HG02642 (cell line): Measurements from ENCODE around the gene CNTD1.
"Not testable (repeated sequence)": the region's sequence is repeated elsewhere in the genome, so short reads cannot be mapped to it uniquely, and the experiment has no call there.

Experiments used
- ATAC-seq: cut with Tn5 transposase; IDR thresholded peaks from one replicate; pipeline ENCODE4 v1.9.1; 2021; ENCODE audit warnings: mild to moderate bottlenecking; ENCODE audit not compliant: unreplicated experiment, poor library complexity

The CNTD1 gene, protein sequence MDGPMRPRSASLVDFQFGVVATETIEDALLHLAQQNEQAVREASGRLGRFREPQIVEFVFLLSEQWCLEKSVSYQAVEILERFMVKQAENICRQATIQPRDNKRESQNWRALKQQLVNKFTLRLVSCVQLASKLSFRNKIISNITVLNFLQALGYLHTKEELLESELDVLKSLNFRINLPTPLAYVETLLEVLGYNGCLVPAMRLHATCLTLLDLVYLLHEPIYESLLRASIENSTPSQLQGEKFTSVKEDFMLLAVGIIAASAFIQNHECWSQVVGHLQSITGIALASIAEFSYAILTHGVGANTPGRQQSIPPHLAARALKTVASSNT

DNA sequence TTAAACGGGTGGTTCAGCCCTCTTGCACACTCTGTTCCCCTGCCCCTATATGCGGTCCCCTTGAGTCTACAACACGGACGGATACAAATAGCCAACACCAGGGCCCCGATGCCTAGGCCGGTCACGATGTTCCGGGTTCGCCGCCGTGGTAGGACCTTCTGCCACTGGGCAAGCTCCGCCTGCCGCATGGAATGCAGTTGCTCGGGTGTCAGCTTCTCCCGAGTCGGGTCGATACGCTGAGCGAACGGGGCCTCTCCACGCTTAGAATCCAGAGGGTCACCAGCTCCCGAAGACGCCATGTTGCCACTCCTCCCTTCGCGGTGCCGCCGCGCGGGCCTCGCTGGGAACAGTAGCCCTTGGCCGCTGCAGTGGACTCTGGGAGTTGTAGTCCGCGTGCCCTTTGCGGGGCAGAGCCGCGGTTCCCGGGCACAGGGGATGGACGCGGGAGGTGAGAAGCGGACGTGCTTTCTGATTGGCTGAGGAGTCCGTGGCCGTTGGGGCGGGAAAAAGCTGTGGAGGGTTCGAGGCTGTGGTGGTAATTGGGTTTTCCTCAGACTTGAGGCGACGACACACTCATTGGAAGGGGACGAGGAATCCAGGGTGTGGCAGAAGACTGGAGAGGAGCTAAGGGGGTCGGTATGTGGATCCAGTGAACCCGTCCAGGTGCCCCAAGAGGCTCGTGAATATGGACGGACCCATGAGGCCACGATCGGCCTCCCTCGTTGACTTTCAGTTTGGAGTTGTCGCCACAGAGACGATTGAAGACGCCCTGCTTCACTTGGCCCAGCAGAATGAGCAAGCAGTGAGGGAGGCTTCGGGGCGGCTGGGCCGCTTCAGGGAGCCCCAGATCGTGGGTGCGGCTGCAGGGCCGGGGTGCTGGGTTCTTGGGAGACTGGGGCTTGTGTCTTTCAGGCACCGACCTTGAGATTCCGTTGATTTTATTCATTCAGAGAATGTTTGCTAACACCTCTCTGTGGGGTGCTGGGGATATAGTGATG lies at the start of gene CNTD1, which contains the start of gene COA3:
CNTD1 (plus strand) TSS at position 479 of the 998 bp plus-strand sequence; CDS start at position 686, 207 bp downstream.
COA3 (minus strand) TSS at position 322 of the 998 bp plus-strand sequence; CDS start at position 299, 23 bp downstream.
- peak; percentile 87 for ATAC-seq

DNA sequence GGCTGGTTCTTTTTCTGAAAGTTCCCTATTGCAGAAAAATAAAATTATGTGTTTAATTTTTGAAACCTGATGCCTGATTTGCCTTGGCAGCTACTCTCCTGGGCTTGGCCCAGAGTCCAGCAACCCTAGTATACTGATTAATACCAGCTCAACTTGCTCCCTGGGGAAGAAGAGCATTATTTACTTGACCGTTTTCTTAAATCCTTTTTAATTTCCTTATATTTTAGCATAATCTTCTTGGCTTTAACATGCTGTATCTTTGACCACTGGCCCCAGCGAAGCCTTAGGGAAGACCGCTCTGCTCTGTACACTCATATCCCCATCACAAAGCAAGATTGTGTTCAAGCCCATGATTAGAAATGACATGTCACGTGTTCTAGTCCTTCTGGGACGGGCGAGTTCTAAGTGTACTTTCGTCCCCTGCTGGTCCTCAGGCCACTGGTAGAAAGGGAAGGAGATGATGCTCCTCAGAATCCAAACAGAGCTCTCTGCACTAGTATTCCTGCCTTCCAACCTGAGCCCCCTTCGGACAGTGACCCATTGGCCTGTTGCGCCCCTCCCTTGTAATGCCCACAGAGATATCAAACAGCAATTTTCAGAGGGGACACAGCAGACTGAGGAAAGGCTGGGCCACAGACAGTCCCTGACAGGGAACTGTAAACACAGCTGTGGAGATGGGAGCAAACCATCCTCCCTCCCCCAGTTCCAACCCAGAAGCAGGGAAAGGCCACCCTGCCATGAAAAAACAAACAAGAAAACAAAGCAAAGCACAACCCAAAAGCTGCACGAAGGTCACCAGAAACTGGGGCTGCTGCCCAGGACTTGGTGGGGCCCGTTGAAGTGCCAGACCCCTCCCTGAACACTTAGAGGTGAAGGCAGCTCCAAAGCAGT lies 49.5 kb upstream of the CNTD1 start:
- ATAC-seq, result no peak

DNA sequence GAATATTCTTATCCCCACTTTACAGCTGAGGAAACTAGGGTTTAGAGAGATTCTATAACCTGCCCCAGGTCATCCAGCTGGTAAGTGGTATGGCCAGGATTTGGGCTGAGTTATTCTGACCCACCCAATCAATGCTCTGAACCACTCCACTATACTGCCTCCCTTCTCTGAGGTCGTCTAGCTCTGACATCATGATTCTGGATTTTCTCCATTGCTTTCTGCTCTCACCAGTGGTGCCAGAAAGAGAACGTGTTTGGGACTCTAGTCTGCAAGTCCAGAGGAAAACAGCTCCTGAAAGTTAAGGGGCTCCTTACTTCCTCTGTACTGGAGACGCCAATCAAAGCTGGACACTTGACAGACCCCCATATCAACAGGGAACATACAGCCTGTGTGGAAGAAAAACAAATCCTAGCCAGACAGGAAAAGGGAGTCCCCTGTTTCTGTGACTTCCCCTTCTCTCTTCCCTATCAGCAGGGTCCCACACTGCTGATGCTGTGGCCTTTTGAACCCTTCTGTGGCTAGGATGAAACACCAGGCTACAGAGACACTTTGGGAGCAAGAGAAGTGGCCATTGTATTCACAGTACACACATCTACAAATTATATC lies 47.8 kb upstream of the CNTD1 start:
- no peak for ATAC-seq

DNA sequence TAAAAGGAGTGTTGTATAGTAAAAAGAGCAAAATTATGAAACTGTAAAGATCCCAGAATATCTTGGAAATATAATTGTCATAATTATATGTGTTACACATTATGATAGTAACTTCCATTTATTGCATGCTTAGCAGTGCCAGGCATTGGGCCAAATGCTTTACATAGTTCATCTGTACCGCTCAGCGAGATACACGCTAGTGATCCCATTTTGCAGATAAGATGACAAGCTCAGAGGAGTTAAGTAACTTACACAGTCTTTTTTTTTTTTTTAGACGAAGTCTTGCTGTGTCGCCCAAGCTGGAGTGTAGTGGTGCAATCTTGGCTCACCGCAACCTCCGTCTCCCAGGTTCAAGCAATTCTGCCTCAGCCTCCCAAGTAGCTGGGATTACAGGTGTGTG lies 47.0 kb upstream of the CNTD1 start:
- no peak for ATAC-seq

DNA sequence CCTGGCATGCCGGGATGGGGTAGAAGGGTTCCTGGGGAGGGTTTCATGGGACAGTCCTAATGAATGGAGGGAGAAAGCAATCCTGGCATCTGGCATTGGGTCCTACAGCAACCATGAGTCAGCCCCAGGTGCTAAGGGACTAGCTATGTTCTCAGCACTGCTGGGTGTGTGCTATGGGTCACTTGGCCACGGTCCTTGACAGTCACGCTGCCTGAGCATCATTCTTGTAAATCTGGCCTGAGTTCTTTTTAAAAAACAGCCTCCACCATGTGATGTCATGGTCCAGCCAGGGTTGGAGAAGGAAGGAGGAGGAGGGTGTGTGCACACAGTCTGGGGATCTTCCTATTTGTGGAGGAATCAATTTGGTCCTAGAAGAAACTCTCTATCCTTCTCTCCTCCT lies 43.9 kb upstream of the CNTD1 start:
- no peak for ATAC-seq

DNA sequence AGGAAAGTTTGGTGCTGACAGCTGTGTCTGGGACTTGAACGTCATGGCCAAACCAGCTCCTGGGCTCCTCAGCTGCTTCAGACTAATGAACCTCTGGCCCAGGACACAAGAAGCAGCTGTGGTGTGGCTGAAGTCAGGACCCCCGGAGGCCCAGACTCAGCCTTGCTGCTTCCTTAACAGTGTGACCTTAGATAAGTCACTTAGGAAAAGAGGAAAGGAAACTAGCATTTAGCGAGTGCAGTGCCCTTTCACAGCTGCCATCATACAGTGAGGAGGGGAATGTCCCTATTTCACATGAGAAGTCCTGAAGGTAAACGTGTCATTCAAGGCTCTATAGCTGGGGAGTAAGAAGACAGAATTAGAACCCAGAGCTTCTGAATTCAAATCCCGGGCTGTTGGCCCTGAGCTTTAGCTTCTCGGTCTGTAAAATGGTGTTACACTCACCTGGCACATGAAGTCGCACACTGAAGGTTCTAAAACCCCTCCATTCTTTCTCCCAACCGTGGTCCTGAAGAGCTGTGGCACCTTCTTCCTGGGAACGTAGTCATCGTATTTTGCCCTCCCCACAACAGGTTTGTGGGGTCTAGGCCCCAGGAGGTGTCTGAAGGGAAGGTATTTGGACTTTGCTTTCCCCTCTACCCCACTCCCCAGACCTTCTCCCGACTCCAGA lies 38.5 kb upstream of the CNTD1 start:
- no peak for ATAC-seq

DNA sequence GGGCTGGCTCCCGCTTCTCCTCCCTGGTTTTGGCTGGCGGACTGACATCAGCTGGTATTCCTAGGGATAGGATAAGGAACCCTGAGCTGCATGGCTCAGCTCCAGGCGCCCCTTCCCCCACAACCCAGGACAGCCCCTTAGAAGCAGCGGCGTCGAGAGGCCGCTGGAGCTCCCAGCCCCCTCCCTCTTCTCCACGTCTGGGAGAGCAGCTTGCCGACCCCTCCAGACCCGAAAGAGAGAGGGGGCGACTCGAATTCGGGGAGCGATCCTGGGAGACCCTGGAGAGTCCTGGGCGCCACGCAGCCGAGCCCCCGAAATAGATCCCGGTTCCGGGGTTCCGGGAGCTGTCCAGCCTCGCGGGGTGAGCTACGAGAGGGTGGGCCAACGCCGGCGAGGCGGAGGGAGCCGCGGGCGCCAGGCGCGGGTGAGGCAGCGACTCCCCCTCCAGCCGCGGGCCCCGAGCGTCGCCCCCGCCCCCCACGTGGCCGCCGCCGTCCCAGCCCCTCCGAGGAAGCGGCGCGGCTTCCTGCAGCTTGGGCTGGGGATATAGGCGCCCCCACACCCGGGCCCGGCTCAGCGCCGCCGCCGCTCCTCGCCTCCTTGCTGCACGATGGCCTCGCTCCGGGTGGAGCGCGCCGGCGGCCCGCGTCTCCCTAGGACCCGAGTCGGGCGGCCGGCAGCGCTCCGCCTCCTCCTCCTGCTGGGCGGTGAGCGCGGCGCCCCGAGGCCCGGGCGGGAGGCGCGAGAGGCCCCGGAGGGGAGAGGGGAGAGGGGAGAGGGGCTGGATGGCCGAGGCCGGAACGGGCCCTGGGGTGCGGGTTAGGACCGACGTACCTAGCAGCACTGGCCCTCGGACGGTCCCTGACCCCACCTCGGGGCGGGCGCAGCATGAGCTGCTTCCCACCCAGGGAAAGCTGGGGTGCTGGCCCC lies 37.7 kb upstream of the CNTD1 start, which contains the start of gene RAMP2:
RAMP2 (plus strand) TSS at position 576 of the 930 bp plus-strand sequence; CDS start at position 611, 35 bp downstream.
- no peak for ATAC-seq

DNA sequence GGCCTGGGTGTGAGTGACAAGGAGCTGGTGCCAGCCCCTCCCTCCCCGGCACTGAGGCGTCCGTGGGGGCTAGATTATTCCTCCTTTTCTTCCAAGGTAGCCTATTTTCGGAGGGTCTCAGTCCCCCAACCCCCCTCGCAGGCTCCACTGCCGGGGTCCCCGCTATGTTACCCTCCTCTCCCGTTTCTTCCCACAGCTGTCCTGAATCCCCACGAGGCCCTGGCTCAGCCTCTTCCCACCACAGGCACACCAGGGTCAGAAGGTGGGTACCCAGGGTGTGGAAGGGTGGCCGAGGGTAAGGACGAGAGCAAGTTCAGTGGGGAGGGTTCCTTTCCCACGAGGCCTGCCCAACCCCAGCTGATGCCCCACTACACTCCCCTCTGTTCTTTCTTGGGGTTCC lies 37.0 kb upstream of the CNTD1 start:
- ATAC-seq, result no peak

DNA sequence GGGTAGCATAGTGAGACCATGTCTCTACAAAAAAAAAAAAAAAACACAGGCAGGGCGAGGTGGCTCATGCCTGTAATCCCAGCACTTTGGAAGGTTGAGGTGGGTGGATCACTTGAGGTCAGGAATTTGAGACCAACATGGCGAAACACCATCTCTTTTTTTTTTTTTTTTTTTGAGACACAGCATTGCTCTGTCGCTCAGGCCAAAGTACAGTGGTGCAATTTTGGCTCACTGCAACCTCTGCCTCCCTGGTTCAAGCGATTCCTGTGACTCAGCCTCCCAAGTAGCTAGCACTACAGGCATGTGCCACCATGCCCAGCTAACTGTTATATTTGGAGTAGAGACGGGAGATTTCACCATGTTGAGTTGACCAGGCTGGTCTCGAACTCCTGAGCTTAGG lies 32.5 kb upstream of the CNTD1 start:
- ATAC-seq, result no peak

DNA sequence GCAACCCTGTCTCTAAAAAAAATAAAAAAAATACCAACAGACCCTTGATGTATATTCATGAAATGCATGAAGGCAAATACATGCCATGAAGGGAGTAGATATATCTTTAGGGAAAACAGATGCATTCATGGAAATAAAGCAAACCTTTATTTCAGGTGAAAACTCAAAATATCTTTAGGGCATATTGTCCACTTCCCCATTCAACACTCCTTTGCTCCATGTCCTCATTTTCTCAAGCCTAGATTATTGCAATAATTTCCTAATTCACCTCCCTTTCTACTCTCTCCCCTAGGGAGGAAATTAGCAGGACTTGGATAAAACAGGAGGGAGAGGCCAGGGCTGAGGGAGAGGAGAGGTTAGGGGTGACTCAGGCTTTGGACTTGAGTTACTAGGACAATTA lies 31.1 kb upstream of the CNTD1 start:
- ATAC-seq, result no peak

DNA sequence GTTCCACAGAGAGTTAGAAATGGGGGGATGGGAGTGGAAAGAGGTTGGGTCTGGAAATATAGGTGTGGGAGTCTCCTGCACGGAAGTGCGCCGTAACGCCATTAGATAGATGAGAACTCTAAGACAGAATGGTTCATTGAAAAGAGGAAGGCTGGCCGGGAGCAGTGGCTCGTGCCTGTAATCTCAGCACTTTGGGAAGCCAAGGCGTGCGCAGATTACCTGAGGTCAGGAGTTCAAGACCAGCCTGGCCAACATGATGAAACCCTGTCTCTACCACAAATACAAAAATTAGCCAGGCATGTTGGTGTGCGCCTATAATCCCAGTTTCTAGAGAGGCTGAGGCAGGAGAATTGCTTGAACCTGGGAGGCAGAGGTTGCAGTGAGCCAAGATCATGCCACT lies 30.7 kb upstream of the CNTD1 start:
- not testable (repeated sequence) for ATAC-seq

DNA sequence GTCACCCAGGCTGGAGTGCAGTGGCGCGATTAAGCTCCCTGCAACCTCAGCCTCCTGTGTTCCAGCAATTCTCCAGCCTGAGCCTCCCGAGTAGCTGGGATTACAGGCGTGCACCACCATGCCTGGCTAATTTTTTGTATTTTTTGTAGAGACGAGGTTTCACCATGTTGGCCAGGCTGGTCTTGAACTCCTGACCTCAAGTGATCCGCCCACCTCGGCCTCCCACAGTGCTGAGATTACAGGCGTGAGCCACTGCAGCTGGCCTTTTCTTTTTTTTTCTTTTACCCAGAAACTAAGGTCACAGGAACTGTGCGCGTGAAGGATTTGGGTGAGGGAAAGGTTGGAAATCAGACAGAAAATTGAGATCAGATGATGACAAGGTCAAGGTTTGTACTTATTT lies 28.7 kb upstream of the CNTD1 start:
- not testable (repeated sequence) for ATAC-seq

DNA sequence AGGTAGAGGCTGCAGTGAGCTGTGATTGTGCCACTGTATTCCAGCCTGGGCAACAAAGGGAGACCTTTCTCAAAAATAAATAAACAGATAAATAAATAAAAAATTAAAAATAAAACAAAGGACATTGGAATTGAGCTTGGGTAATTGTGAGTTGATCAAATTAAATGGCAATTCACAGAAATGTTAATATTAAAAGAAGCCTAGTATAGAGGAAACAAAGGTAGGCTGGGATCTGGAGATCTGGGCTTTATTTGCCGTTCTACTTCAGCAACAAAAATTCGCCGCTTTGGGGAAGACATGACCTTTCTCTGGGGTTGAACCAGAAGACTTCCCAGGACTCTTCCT lies 25.7 kb upstream of the CNTD1 start:
- no peak for ATAC-seq

DNA sequence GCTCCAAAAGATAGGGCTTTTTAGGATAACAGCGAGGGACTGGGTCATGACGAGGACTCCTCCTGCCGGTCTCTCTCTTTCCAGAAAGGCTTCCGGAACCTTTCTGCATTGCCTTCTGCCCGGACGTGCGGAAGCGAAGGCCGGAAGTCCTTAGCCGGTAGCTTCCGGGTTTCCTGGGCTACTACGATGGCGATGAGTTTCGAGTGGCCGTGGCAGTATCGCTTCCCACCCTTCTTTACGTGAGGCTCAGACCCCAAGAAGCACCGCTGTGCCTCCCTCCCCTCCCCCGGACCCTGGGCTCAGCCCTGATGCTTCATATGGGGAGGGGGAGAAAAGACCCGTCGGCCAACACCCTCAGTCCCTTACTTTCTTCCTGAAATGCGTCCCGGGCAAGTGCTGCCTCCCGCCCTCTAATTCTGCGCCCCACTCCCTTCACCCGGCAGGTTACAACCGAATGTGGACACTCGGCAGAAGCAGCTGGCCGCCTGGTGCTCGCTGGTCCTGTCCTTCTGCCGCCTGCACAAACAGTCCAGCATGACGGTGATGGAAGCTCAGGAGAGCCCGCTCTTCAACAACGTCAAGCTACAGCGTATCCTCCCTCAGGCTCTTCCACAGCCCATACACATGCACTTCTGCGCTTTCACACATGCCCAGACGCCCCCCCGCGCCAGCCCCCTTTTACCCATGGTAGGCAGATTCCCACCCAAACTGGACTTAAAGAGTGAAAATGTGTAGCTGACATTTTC lies 25.2 kb upstream of the CNTD1 start, which contains the start of gene VPS25:
VPS25 (plus strand) TSS at position 160 of the 746 bp plus-strand sequence; CDS start at position 187, 27 bp downstream.
- ATAC-seq, result peak; percentile 80

DNA sequence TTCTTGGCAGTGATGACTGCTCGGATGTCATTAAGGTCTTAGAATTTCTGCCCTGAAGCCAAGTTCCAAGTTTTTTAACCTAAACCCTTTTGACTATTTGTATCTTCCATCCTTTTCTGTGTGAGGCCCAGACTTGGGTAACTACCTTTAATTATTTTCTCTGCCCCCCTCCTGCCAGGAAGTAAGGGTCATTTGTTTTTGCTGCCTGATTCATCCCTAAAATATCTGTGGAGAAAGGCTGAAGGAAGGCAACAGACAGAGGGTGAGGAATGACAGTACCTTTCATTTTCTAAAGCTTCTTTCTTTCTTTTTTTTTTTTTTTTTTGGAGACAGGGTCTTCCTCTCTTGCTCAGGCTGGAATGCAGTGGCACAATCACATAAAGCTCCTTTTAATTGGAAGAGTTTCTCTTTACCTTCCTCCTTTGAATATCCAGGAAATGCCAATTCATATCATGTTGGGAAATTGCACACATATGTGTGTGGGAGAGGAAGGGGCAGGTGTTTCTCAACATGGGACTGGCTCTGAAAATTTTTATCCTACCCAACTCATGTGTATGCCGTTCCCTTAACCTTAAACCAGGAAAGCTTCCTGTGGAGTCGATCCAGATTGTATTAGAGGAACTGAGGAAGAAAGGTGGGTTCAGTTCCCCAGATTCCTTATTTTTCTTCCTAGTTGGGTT lies 24.5 kb upstream of the CNTD1 start:
- no peak for ATAC-seq

DNA sequence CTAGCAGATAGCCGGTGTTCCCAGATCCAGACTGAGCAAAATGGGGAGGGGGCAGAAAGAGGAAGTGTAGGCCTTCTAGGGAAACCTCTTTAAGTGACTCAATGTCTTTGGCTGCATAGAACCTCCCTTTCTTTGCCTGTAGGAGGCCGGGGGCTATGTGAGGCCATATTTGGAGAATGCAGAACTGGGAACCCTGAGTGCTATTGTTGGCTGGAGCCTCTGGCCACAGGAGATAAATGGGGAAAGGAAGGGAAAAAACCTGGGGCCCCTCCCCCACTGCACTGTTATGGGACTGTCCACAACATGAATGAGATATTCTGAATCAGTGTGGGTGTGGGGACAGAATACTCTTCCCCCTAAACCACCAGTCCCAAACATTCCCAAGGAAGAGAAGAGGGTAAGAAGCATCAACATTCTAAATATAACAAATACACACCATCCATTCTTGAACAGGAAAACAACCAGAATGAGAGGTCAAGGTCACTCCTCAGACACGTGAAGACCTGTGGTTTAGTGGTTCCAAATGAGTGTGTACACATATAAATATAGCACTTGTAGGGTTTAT lies 23.0 kb upstream of the CNTD1 start:
- no peak for ATAC-seq
